ENCODE results near the gene SKOR2.
A peak's percentile ranks its signal among the peaks of the same experiment; 100 is the strongest.

The SKOR2 gene

GRCh38 chr18:47247416-47248114, 3.9 kb downstream of the SKOR2 start:
- peak; percentile 79 for DNase-seq
- peak overlapping the region; percentile 52 for H3K4me3 ChIP-seq (ENCODE audit: low read depth, low read length)
- peaks cover 42% of the 10 kb centered on the region for H3K27me3 ChIP-seq (ENCODE audit: insufficient read depth, low read depth, severe bottlenecking)
- TF ChIP-seq CTCF (IDR thresholded peaks at IDR 0.05; ENCODE audit: low read depth, low read length) = peak; percentile 77
- peaks cover 9% of the 10 kb centered on the region for H3K9me3 ChIP-seq (ENCODE audit: severe bottlenecking)
- no peaks in the 10 kb centered on the region for H3K36me3 ChIP-seq
- H3K27ac ChIP-seq = peak overlapping the region; percentile 25; the same call in 1 of the 2 replicates

GRCh38 chr18:47247036-47247415, 4.4 kb downstream of the SKOR2 start:
- no peak for TF ChIP-seq CTCF (IDR thresholded peaks at IDR 0.05; ENCODE audit: low read depth, low read length)

GRCh38 chr18:47246027-47246971, 5.2 kb downstream of the SKOR2 start:
- H3K4me3 ChIP-seq (ENCODE audit: low read depth, low read length) = no peak overlapping the region
- no peak for TF ChIP-seq CTCF (IDR thresholded peaks at IDR 0.05; ENCODE audit: low read depth, low read length)
- peaks cover 9% of the 10 kb centered on the region for H3K9me3 ChIP-seq (ENCODE audit: severe bottlenecking)
- DNase-seq = no peak
- H3K27ac ChIP-seq = no peak overlapping the region
- no peaks in the 10 kb centered on the region for H3K36me3 ChIP-seq
- peaks cover 30% of the 10 kb centered on the region for H3K27me3 ChIP-seq (ENCODE audit: insufficient read depth, low read depth, severe bottlenecking)

More at GRCh38 chr18:47247036-47247415, 4.4 kb downstream of the SKOR2 start:
- peaks cover 38% of the 10 kb centered on the region for H3K27me3 ChIP-seq (ENCODE audit: insufficient read depth, low read depth, severe bottlenecking)
- H3K9me3 ChIP-seq (ENCODE audit: severe bottlenecking) = peaks cover 9% of the 10 kb centered on the region
- no peak overlapping the region for H3K27ac ChIP-seq
- no peaks in the 10 kb centered on the region for H3K36me3 ChIP-seq
- no peak for DNase-seq
- H3K4me3 ChIP-seq (ENCODE audit: low read depth, low read length) = peak overlapping the region; percentile 52

GRCh38 chr18:47244086-47244485, 7.4 kb downstream of the SKOR2 start:
- Histone ChIP-seq H3K36me3 (no peaks in the 10 kb centered on the region), H3K9me3 (ENCODE audit: severe bottlenecking) (peaks cover 8% of the 10 kb centered on the region), H3K4me3 (ENCODE audit: low read depth, low read length) (no peak overlapping the region), H3K27me3 (ENCODE audit: insufficient read depth, low read depth, severe bottlenecking) (peaks cover 8% of the 10 kb centered on the region), H3K27ac (no peak overlapping the region)
- no peak for DNase-seq
- TF ChIP-seq CTCF (IDR thresholded peaks at IDR 0.05; ENCODE audit: low read depth, low read length) = no peak

- no peak overlapping the region for H3K4me3 ChIP-seq (ENCODE audit: low read depth, low read length)
- H3K36me3 ChIP-seq = no peaks in the 10 kb centered on the region
- DNase-seq = no peak
- TF ChIP-seq CTCF (IDR thresholded peaks at IDR 0.05; ENCODE audit: low read depth, low read length) = no peak
- H3K9me3 ChIP-seq (ENCODE audit: severe bottlenecking) = no peaks in the 10 kb centered on the region
- no peak overlapping the region for H3K27ac ChIP-seq
- no peaks in the 10 kb centered on the region for H3K27me3 ChIP-seq (ENCODE audit: insufficient read depth, low read depth, severe bottlenecking)
Observed at GRCh38 chr18:47235096-47235495, 16.4 kb downstream of the SKOR2 start.

Measured in WERI-Rb-1 (cell line).